Left ventricle myocardium inferior (tissue), 1 donor: ENCODE measurements around the gene LTK. TPM values are rescaled to one million over a fixed set of nuclear protein-coding genes. Genes with fewer than 3 reads are reported as not detected.

Experiments used
- DNase-seq: peaks from one replicate; pipeline ENCODE4 v3.0.0-alpha.2; 2020
- H3K27ac ChIP-seq: fragments of 200-600 bp; replicated peaks from 2 replicates; pipeline ENCODE4 v1.8.0; 2021
- H3K27me3 ChIP-seq: fragments of 200-600 bp; 2 replicates; pipeline ENCODE4 v1.8.0; 2021; ENCODE audit warnings: low read depth
- H3K36me3 ChIP-seq: fragments of 200-600 bp; 2 replicates; pipeline ENCODE4 v1.8.0; 2021
- H3K4me1 ChIP-seq: fragments of 200-600 bp; 2 replicates; pipeline ENCODE4 v1.8.0; 2021
- H3K4me3 ChIP-seq: fragments of 200-600 bp; 2 replicates; pipeline ENCODE4 v1.8.0; 2021; ENCODE audit warnings: mild to moderate bottlenecking, moderate library complexity
- H3K9me3 ChIP-seq: fragments of 200-600 bp; replicated peaks from 2 replicates; pipeline ENCODE4 v1.8.0; 2021
- CTCF ChIP-seq: fragments of 200-600 bp; IDR thresholded peaks from 2 replicates; pipeline ENCODE4 v1.8.0; 2021; ENCODE audit warnings: antibody characterized with exemption, mild to moderate bottlenecking, borderline replicate concordance
- intact Hi-C: fragments of 100-400 bp; cut with micrococcal nuclease; formaldehyde crosslinking; loops from one replicate; pipeline ENCODE4 v1.11.0; 2022
- long read RNA-seq: library from polyadenylated mRNA; unstranded; transcript quantifications from one replicate; pipeline ENCODE4 v2.0.0, GENCODE V29; 2021
- total RNA-seq: library from RNA; stranded (reverse); fragmentation: NEBNext Ultra II Directional; extraction: Animal tissue kit (Norgen Biotek cat#: 25700); gene quantifications from one replicate; pipeline ENCODE4 v1.2.1, GENCODE V29; 2021
- donor health status: DM: no; HTN: yes; CAD: no; lungs with severe emphysema.

LTK gene
- total RNA-seq = 1.2 TPM
- long read RNA-seq, partial matches to known transcripts = 1 of 3 reads
- long read RNA-seq, other reads (novel, unspliced or antisense) = 2 of 3 reads

- H3K27me3 ChIP-seq = peaks cover 43% of the 10 kb centered on the region
- H3K27ac ChIP-seq = peak within 1 kb of the TSS; percentile 2
- intact Hi-C loops = no loop called here
- TF ChIP-seq CTCF = no peak
- DNase-seq = no peak
- peaks cover 14% of the 10 kb centered on the region for H3K36me3 ChIP-seq
- H3K9me3 ChIP-seq = no peaks in the 10 kb centered on the region
- H3K4me3 ChIP-seq = peak within 1 kb of the TSS; percentile 67
- H3K4me1 ChIP-seq = peaks cover 30% of the 10 kb centered on the region
Observed at GRCh38 chr15:41513506-41514227, at the start of gene LTK. Gene LTK (minus strand): TSS chr15:41513827. CDS start chr15:41513709, 118 bp downstream.

GRCh38 chr15:41562784-41563198, 49.2 kb upstream of the LTK start:
- TF ChIP-seq CTCF = no peak
- no peak for DNase-seq
- H3K9me3 ChIP-seq = no peaks in the 10 kb centered on the region
- H3K27me3 ChIP-seq = no peaks in the 10 kb centered on the region
- H3K27ac ChIP-seq = no peak overlapping the region
- no peaks in the 10 kb centered on the region for H3K36me3 ChIP-seq
- intact Hi-C loops = no loop called here
- H3K4me3 ChIP-seq = no peak overlapping the region
- peaks cover 20% of the 10 kb centered on the region for H3K4me1 ChIP-seq

- DNase-seq = no peak
Observed at GRCh38 chr15:41562244-41562643, 48.6 kb upstream of the LTK start.

GRCh38 chr15:41561777-41562145, 48.1 kb upstream of the LTK start:
- intact Hi-C loops = no loop called here
- no peaks in the 10 kb centered on the region for H3K36me3 ChIP-seq
- TF ChIP-seq CTCF = peak; percentile 25
- H3K27me3 ChIP-seq = no peaks in the 10 kb centered on the region
- DNase-seq = peak; percentile 62
- H3K4me1 ChIP-seq = peaks cover 28% of the 10 kb centered on the region
- H3K9me3 ChIP-seq = no peaks in the 10 kb centered on the region
- H3K4me3 ChIP-seq = no peak overlapping the region
- peak overlapping the region; percentile 54 for H3K27ac ChIP-seq

More at GRCh38 chr15:41562244-41562643, 48.6 kb upstream of the LTK start:
- Histone ChIP-seq H3K4me3 (no peak overlapping the region), H3K27me3 (no peaks in the 10 kb centered on the region), H3K9me3 (no peaks in the 10 kb centered on the region), H3K36me3 (no peaks in the 10 kb centered on the region), H3K4me1 (peaks cover 24% of the 10 kb centered on the region), H3K27ac (peak overlapping the region; percentile 54)
- TF ChIP-seq CTCF = no peak
- intact Hi-C loops = no loop called here

GRCh38 chr15:41561104-41561776, 47.6 kb upstream of the LTK start:
- TF ChIP-seq CTCF = no peak
- Histone ChIP-seq H3K27ac (peak overlapping the region; percentile 54), H3K36me3 (no peaks in the 10 kb centered on the region), H3K9me3 (no peaks in the 10 kb centered on the region), H3K4me1 (peaks cover 31% of the 10 kb centered on the region), H3K4me3 (peak overlapping the region; percentile 25), H3K27me3 (no peaks in the 10 kb centered on the region)
- no peak for DNase-seq
- intact Hi-C loops = no loop called here
